Posterior vena cava (tissue), 2 donors: ENCODE data around the gene LETM1. TPM values are rescaled to one million over a fixed set of nuclear protein-coding genes. Genes with fewer than 3 reads are reported as not detected.
"Not testable (repeated sequence)": the region's sequence is repeated elsewhere in the genome, so short reads cannot be mapped to it uniquely, and the experiment has no call there.

Experiments
- DNase-seq: peaks from one replicate; pipeline ENCODE4 v3.0.0-alpha.2; 2020; ENCODE audit warnings: low spot score
- intact Hi-C, 2 donors: fragments of 100-400 bp; cut with DNase I; formaldehyde crosslinking; loops; one replicate each; pipeline versions ENCODE4 v1.14.1 to v1.14.2; 2022 to 2023
- total RNA-seq, 2 donors: library from RNA; stranded (reverse); fragmentation: NEBNext Ultra II Directional; extraction: Animal tissue kit (Norgen Biotek cat#: 25700); gene quantifications; one replicate each; pipeline ENCODE4 v1.2.1, GENCODE V29; 2021
- donor health status: DM: yes; HTN: yes; CAD: no.
- donor health status: DM: yes; HTN: yes; CAD: no.

LETM1 gene
- total RNA-seq, 2 donors from 2014 or later = 22.0 to 25.7 TPM

DNA sequence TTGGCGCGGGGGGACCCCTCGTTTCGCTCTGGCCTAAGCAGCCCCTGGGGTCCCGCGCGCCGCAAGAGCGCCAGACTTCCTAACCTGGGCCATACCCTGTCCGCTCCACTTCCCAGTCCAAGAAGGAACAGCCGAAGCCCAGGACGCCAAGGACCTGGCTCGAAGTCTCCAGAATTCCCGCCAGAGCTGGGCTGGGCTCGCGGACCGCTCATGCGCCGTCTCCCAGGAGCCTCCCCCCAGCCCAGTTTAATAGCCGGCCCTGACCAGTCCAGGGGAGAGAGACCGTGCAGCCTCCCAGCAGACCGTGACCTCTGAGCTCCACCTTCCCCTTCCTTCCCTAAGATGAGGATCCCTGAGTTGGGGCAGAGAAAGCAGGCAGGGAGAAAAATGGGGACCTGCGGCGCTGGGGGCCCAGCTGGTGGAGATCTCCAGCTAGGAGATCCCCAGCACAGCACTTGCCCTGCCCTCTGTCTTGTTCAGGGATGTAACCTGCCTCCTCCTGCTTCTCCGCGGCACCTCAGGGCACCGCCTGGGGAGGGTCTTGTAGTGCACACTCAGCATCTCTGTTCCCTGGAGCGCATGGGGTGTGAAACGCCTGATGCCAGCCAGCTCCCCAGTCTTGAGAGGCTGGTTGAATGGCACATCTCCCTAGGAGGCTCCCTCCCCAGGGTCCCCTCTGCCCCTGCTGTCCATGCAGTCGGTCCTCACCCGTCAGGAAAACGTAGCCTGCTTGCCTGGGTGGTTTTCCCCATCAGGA, 1.2 kb upstream of the LETM1 start:
- no peak for DNase-seq
- intact Hi-C loops = no loop called here

DNA sequence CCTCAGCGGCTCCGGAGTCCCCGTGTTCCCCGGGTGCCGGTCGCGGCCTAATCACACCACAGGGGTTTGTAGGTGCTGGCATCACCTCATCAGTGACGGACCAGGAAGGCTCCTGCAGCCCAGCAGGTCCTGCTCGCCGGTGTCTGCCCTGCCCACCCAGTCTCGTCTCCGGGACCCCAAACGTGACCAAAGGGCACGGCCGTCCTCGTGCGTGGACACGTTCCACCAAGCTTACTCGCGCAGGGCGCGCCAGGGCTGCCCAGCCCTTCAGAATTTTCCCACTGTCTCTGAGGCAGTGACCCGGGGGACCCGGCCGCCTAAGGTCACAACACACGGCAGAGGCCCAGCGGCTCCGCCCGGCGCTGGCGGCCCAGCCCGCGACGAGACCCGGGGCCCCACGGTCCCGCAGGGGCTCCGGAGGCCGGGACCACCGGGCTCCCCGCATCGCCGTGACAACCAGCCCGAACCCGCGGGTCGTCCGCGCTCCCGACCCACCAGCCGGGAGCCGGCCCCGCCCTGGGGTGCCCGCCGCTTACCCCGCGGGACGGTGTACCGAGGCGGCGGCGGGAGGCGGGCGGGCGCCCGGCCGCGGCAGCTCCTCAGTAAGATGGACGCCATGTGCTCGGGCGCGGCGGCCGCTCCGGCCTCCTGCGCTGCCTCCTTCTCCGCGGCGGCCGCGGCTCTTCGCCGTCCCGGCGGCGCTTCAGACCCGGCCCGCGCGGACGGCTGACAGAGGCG, 454 bp downstream of the LETM1 start:
- no peak for DNase-seq
- intact Hi-C loops = no loop called here

DNA sequence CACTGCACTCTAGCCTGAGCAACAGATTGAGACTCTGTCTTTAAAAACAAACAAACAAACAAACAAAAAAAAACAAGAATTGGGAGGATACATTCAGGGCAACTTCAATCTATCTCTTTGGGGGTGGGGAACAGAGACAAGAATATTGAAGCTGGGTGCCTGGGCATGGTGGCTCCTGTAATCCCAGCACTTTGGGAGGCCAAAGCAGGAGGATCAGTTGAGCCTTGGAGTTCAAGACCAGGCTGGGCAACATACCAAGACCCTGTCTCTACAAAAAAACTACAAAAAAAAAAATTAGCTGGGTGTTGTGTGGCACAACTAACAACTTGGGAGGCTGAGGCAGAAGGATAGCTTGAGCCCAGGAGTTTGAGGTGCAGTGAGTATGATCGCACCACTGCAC, 1.2 kb downstream of the LETM1 start:
- no peak for DNase-seq
- intact Hi-C loops = no loop called here

DNA sequence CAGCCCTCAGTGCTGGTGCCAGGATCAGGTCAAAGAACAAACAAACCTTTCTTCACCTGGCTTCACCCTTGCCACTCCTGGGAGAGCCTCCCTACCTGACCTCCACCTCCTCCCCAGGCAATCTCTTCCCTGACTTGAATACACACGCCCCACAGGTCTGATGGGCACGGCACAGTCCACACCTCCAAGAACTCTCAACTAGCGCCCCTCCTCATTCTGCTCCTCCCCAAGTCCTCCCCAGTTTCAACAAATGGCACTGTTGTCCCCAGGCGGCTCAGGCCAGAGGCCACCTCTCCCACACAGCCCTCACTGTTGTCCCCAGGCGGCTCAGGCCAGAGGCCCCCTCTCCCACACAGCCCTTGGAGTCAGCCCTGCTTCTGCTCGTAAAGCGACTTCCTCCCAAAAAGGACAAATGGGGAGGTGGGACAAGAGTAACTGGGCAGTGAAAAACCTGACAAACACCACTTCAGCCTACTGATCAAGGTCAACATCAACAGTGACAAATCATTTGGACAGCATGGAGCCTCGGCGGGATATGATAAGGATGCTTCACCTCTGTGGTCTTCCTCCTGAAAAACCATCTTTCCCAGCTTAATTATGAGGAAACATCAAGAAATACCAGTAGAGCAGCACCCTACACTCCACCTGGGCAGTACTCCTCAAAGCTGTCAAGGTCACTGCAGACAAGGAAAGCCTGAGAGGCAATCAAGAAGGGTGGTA, 2.9 kb downstream of the LETM1 start:
- intact Hi-C loops = no loop called here

DNA sequence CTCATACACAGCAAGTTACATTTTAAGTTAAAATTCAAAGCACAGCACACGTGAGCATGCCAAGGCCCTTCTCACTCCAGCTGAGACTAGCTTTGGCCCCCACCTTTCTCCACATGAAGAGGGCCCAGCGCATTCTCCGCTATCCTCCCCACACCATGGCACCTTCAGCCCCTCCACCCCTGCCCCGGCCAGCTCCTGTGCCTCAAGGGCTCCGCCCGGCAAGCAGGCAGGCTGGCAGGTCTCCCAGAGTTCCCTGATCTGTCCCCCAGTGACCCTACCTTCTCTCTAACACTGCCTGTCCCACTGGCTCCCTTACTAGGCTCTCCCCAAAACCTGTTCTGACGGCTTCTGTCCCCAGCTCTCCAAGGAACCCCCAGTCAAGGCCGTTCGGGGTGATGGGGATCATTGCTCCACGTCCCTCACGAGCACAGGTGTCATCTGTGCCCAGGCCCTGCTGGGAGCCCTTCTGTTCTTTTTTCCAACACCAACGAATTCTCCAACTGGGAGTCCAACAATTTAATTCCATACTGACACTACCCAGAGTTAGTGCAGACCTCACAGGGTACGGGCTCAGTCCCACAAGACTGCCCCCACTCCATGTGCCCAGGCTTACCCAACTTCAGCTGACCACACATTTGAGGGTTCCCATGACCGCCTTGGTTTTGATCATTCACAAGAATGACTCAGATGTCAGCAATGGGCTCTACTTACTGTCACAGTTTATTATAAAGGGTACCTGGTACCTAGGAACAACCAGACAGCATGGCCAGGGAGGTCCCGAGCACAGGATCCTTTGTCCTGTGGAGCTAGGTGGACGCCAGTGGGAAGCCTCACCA, 4.2 kb downstream of the LETM1 start:
- DNase-seq = no peak
- intact Hi-C loops = no loop called here

More for the DNA sequence above, 2.9 kb downstream of the LETM1 start:
- no peak for DNase-seq

DNA sequence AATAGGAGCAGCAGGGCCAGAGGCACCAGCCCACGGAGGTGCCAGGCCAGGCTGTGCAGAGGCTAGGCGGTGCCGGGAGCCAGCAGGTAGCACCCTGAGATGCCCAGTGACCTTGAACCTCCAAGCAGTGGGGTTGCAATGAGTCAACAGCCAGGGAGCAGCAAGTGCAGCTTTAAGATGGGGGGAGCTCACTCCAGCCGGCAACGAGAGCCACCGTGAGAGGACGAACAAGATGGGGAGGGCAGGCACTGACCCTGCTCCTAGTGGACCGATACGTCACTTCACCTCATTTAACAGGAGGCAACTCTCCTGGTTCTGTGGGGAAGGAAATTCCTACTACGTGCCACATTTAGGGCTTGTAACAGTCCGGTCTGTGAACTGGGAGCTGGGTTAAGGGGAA, 4.8 kb downstream of the LETM1 start:
- intact Hi-C loops = no loop called here
- no peak for DNase-seq

DNA sequence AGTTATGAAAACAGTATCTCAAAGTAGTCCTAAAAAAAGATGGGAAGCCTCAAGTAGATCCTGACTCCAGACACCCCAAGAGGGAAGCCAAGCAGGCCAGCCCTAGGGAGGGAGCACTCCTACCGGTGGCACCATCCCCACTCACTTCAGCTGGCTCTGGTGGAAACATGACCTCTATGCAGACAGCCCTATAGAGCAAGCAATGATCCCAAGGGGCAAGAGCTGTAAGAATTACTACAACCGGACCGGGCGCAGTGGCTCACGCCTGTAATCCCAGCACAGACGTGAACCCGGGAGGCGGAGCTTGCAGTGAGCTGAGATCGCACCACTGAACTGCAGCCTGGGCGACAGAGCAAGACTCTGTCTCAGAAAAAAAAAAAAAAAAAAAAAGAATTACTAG, 5.7 kb downstream of the LETM1 start:
- no peak for DNase-seq
- intact Hi-C loops = no loop called here

DNA sequence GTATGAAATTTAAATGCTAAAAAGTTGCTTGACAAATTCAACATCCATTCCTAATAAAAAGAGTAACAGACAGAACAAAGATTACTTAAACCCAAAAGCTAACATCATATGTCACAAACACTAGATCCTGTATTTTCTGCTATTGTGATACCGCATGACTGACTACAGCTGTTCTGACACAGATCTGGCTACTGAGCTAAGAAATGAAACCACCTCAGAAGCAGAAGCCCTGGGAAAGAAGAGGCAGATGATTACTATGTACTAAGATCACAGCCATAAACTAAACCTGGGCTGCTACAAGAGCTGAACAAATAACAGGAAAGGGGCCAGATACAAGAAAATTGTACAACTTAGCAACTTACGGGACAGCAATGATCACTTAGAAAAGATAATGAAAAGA, 9.4 kb downstream of the LETM1 start:
- DNase-seq = no peak
- intact Hi-C loops = no loop called here

DNA sequence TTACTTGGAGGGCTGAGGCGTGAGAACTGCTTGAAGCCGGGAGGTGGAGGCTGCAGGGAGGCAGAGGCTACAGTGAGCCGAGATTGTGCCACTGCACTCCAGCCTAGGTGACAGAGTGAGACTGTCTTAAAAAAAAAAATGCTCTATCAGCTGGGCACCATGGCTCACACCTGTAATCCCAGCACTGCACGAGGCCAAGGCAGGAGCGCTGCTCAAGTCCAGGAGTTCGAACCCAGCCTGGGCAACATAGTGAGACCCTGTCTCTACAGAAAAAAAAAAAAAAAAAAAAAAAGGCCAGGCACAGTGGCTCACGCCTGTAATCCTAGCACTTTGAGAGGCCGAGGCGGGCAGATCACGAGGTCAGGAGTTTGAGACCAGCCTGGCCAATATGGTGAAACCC, 11.3 kb downstream of the LETM1 start:
- intact Hi-C loops = not testable (repeated sequence)

DNA sequence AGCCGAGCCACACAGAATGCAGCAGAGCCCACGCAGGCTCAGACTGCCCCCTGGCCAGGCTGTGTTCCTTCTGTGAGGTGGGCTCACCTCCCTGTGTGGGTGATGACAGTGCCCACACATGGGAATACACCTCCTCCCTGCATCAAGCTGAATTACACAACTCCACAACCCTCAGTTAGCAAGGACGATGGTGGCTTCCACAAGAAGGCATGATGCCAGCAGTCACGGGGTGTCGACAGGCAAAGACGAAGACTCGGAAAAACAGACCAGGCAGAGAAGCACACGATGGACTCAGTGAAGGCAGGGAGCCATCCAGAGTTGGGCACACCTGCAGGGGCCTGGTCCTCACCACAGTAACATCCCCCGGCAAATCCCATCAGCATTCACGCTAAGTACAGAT, 12.1 kb downstream of the LETM1 start:
- intact Hi-C loops = no loop called here

More for the DNA sequence above, 11.3 kb downstream of the LETM1 start:
- not testable (repeated sequence) for DNase-seq

DNA sequence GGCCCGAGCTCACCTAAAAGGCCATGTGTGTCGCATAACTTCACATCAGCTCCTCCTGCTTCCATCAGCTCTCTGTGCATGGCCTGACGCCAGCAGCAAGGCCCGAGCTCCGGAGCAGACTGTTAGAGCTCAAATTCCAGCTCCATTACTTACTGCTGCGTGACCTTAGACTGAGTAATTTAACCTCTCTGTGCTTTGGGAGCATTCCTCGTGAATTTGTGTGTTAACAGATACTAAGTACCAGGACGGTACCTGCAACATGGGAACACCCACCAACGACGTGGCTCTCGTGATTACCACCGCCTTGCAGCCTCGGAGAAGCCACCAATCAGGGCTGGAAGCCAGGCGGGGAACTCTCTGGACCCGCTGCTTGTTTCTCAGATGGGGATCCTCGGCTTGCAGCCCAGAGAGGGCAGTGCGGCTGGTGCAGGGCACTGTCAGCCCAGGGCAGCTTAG, 12.9 kb downstream of the LETM1 start:
- intact Hi-C loops = no loop called here
- no peak for DNase-seq

More for the DNA sequence above, 12.1 kb downstream of the LETM1 start:
- no peak for DNase-seq

DNA sequence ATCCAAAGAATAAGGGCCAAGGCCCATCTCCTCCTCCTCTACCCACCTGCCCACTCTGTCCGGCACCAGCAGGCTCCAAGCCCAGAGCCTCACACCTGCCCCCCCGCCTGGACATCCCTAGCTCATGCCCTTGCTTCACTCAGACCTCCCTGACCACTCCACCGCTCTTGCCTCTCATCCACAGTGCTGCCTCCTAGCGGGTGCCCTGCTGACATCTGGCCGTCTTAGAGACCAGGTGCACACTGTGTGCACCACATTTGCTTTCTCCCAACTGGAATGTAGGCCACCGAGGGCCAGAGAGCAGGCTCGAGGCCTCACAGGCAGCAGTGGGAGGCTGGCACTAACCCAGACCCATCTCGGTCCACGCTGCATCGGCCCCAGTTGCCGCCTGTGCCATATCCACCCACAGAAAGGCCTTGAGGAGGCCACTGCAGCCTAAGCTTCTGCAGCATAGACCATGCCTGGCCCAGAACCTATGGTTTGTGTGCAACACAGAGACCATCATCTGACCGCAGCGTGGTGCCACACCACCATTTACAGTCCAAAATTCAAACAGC, 13.5 kb downstream of the LETM1 start:
- intact Hi-C loops = no loop called here

DNA sequence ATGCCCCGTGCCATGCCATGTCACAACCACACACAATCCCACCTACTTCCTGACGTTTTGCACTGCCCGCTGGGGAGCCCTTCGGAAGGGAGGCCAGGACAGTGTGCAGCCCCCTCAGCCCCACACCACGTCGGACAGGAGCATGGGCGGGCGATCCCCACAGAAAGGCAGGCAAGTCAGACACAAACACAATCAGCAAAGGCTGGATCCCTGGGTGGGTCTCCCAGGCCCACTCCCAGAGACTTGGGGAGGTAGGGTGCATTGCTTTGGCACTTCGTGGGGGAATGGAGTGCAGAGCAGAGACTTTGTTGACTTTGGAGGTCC, 14.1 kb downstream of the LETM1 start:
- no peak for DNase-seq
- intact Hi-C loops = no loop called here

More for the DNA sequence above, 13.5 kb downstream of the LETM1 start:
- DNase-seq = no peak

DNA sequence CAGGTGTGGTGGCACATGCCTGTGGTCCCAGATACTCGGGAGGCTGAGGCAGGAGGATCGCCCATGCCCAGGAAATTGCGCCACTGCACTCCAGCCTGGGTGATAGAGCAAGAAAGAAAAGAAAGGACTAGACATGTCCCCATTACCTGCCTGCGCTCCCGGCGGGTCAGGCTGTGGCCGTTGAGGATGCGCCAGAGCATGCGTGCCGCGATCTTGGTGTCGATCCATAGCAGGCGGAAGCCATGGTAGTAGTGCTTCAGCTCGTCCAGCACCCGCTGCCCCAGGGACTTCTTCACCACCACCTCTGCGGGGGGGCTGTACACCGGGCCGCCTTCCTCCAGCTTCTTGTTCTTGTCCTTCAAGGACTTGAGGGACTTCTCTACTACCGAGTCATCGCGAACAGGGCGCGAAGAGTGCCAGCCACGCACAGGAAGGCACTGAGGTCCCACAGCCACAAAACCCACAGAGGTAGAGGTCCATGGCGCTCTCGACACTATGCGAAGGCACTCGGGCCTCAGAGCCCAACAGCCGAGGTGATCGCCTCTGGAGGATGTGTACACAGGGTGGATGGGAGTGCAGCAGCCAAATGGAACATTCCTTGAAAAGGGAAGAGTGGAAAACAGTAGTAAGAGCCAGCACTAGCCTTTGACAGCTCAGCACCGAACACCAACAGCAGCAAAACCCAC, 14.6 kb downstream of the LETM1 start:
- no peak for DNase-seq
- intact Hi-C loops = no loop called here

DNA sequence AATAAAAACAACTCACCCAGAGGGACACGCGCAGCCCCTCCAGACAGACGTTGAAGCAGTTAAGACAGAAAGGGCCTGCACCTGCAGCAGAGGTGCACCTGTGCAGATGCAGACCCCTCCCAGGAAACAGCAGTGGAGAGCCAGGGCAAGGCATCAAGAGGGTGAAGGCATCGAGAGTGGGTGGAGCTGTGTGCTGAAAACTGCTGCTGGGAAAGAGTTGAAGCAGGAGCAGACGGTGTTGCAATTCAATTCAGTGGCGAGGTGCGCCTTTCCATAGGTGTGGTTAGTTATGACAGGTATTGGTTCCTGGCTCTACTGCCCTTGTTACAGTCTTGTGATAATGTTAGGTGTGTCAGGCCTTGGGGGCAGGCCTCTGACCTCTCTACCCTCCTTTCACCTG, 16.7 kb downstream of the LETM1 start:
- intact Hi-C loops = loop anchor here in 1 of 2 donors (1.0 kb wide), 1 partner anchor 43 kb away; no protein-coding TSS in a partner anchor
- no peak for DNase-seq

DNA sequence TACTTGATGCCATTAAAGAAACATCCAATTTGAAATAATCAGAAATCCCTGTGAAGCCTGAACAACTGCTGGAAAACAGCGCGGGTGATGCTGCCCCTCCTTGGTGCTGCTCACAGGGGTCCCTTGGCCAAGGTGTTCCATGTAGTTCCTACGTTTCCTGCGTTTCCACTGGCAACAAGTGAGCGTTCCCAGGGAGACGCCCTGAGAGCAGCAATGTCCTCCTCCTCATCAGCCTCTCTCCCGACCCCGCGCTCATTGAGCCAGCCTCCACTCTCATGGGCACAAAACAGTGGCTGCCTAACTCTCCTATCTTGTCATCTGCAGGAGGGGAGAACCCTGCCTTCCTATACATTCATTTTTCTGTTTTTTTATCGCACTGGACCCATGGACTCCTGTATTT, 18.9 kb downstream of the LETM1 start:
- no peak for DNase-seq
- intact Hi-C loops = no loop called here

DNA sequence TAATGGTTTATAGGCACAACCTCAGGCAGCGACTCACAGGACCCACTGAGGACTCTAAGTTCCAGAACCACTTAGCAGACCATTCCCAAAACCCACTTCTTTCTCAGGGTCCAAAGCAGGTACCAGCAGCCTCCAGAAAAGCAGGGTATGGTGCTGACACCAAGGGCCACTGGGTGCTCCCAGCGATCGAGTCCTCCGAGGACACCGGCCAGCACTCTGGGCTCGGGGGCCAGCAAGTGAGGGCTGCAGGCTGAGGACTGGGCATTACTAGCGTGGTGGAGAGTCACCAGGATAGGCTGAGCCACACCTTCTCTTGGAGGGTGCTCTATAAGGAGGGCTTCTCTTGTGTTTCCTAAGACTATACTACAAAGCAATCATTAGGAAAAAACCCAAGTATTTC, 19.3 kb downstream of the LETM1 start:
- intact Hi-C loops = no loop called here
- no peak for DNase-seq

DNA sequence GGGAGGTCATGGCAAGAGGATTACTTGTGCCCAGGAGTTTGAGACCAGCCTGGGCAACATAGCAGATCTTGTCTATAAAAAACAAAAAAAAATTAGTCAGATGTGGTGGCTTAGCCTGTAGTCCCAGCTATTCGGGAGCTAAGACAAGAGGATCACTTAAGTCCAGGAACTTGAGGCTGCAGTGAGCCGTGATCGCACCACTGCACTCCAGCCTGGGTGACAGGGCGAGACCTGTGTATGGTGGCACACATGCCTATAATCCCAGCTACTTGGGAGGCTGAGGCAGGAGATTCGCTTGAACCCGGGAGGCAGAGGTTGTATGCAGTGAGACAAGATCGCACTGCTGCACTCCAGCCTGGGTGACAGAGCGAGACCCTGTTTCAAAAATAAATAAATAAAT, 20.1 kb downstream of the LETM1 start:
- DNase-seq, intact Hi-C loops: not testable (repeated sequence)
